AG08395 (cell line): ENCODE results near the gene SMURF2.
A peak's percentile ranks its signal among the peaks of the same experiment; 100 is the strongest.

Source experiments
- DNase-seq: peaks from one replicate; pipeline ENCODE4 v3.0.0; 2012; ENCODE audit warnings: mixed read lengths, low spot score

Gene SMURF2

DNA sequence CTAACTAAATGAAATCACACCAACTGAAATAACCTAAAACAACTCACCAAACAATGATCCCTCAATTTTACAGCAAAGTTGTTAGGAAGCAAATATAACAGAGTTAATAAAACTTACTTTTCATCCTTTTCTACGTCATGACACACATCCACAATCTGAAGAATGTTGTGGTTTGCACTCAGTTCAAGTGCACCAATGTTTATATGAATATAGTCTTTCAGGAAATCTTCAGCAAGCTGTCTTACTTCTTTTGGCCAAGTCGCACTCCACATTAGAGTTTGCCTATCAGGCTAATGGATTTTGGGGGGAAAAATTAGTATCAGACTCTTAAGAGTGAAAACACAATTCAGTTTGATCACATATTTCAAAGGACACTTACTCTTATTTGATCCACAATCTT lies 159.3 kb downstream of the SMURF2 start:
- no peak for DNase-seq

DNA sequence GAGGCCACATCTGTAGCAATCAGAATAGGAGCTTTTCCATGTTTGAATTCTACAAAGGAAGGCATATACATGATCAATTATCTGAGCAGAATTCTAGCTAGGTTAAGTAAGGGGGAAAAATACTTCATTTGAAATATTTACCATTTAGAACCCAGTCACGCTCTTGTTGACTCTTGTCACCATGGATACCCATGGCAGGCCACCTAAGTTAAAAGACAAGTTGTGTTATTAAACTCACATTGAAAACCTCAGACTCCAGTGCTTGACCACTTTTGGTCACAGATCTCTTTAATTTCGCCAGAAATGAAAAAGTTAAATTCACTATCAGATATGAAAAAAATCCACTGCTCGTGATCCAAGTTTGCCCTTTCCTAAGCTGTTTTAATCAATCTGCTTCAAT lies 160.1 kb downstream of the SMURF2 start:
- no peak for DNase-seq

DNA sequence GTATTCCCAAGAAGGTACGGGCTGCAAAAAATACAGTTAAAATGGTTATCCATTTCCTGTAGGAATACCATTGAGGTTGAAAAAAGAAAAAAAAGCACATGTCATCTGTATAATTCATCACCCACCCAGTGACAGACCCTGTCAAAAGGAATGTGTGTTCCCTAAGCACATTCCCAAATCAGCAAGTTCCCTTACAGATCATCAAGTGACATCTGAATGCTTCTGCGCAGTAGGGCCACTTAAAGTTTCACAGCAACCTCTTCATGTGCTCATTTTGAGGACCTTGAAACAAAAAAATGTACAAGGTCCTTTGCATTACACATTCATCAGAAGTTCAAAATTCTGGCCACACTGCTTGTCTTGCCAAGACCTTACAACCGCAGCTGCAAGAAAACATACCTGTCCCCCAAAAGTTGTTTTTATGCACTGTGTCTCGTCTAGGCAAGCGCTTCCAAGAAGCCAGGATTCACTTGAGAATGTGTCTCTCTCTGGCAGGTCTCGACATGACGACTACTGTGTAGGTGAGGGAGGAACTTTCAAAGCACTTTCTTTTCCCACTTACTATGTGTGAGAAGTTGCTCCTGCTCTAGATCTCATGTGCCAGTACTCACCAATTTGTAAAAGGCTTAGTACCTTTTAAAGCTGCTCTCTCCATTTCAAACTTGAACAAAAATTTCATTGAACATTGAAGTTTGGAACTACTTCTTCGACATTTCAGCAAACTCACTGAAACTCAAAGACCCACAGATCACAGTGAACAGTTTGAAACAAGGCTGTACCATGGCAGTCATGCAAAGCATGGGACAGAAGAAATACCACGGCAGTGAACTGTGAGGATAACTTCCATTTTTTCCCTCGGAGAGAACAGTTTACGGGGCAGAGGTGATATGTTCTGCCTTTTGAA lies 161.0 kb downstream of the SMURF2 start:
- no peak for DNase-seq

GRCh38 chr17:64500487-64500859 lies 161.6 kb downstream of the SMURF2 start:
- DNase-seq = no peak

- no peak for DNase-seq
Measured at GRCh38 chr17:64499805-64500486, 162.2 kb downstream of the SMURF2 start.

DNA sequence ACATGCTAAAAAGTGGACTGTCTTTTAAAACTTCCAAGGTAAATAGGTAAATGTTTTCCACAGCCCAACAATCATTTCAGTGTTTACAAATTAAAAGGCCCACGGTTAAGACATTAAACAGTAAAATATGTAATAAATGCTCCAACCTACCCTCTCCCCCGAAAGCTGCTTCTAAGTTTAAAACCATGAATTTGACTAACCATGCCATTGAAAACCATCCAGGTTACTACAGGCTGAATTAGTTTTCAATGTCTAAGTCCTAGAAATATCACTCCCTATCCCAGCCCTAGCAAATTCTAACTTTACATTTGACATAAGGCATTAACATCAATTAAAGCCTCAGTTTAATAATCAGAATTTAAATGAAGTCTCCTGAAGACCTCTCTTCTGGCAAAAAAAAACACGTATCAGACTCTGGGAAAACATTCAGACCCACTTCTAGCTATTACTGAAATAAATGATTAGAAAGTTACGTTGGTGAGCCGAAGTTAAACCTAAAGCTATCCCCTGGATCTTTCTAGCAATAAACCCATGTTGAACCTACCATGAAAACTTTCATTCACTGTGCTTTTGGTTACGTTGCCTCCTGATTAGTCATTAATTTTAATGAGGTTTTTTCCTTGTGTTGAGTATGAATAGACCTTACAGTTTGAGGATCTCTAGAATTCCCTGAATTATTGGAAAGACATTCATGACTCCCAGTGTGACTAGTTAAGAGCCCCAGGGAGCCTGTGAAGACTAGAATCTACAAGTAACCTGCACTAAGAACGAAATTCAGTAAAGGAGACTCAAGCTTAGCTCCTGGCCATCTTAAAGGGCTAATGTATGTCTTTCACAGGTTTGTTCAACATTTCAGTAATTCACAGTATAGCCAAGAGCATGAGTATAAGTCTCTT lies 163.6 kb downstream of the SMURF2 start:
- DNase-seq = no peak

DNA sequence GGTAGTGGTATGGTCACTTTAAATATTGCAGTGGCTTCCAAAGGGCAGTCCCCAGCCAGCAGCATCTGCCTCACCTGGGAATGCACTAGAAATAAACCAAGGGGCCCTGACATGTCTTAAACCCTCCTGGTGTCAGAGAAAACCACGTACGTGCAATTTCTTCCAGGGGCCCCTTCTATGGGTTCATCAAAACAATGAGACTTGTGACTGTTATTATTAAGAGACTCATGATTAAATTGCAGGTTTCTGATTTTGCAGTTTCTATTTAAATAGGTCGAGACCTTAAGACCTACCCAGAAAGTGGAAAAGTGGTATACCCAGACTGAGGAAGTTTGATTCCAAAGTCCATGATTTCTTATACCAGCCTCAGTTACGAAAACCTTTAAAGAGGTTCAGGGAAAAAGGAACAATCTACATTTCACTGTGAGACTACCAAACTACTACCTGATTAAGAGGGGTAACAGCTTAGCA lies 164.5 kb downstream of the SMURF2 start:
- DNase-seq = no peak

- peak; percentile 97 for DNase-seq
Measured at GRCh38 chr17:64496786-64497564, 165.1 kb downstream of the SMURF2 start, which contains the start of gene POLG2. Gene POLG2 (minus strand): TSS chr17:64497054. CDS start chr17:64496968, 86 bp downstream.

DNA sequence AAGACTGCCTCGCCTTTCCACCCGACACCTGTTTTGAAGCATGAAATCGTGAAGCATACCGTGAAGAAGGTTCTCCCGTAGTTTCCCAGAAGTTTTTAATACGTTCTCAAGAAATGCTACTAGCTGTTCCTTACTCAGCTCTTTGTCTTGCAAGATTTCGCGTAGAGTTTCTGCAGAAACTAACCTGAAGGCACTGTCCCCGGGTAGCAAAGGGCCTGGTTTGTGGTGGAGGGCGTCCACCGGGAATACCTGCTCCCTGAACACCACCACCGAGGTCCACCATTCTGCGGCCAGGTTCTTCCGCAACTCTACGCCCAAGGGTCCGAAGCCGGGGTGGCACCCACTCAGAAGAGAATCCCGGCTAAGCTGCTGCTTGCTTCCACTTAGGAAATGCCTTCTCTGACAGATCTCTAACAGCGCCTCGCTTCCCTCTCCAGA lies 165.7 kb downstream of the SMURF2 start:
- DNase-seq = no peak
